GM18867 (cell line): ENCODE data around the gene ARID2.

Source experiments
- ATAC-seq: cut with Tn5 transposase; IDR thresholded peaks from one replicate; pipeline ENCODE4 v1.9.1; 2021; ENCODE audit warnings: mild to moderate bottlenecking, moderate library complexity; ENCODE audit not compliant: unreplicated experiment

ARID2 gene

GRCh38 chr12:45718306-45718705 lies 11.2 kb upstream of the ARID2 start:
- ATAC-seq, result no peak

GRCh38 chr12:45720069-45720468 lies 9.4 kb upstream of the ARID2 start:
- no peak for ATAC-seq

GRCh38 chr12:45721369-45721768 lies 8.1 kb upstream of the ARID2 start:
- no peak for ATAC-seq

- ATAC-seq, result no peak
These were observed 7.6 kb upstream of the ARID2 start for GRCh38 chr12:45721954-45722353.

GRCh38 chr12:45725631-45726602 lies 3.6 kb upstream of the ARID2 start:
- no peak for ATAC-seq

- no peak for ATAC-seq
These were observed 2.8 kb upstream of the ARID2 start for GRCh38 chr12:45726603-45727300.

GRCh38 chr12:45727301-45727979 lies 2.1 kb upstream of the ARID2 start:
- peak; percentile 53 for ATAC-seq

GRCh38 chr12:45727980-45728629 lies 1.4 kb upstream of the ARID2 start:
- ATAC-seq, result no peak

- ATAC-seq, result peak; percentile 58
These were observed 775 bp upstream of the ARID2 start for GRCh38 chr12:45728630-45729232.

- ATAC-seq, result no peak
These were observed 510 bp downstream of the ARID2 start for GRCh38 chr12:45730084-45730347.

- no peak for ATAC-seq
These were observed 1.1 kb downstream of the ARID2 start for GRCh38 chr12:45730348-45731189.

GRCh38 chr12:45731190-45731775 lies 1.8 kb downstream of the ARID2 start:
- no peak for ATAC-seq

- no peak for ATAC-seq
These were observed 2.7 kb downstream of the ARID2 start for GRCh38 chr12:45732250-45732649.

GRCh38 chr12:45732936-45733335 lies 3.4 kb downstream of the ARID2 start:
- ATAC-seq, result no peak

GRCh38 chr12:45737638-45738037 lies 8.1 kb downstream of the ARID2 start:
- peak; percentile 45 for ATAC-seq

- no peak for ATAC-seq
These were observed 13.1 kb downstream of the ARID2 start for GRCh38 chr12:45742590-45742989.

- ATAC-seq, result no peak
These were observed 13.7 kb downstream of the ARID2 start for GRCh38 chr12:45743247-45743646.

- no peak for ATAC-seq
These were observed 16.4 kb downstream of the ARID2 start for GRCh38 chr12:45745861-45746277.

GRCh38 chr12:45756666-45757065 lies 27.2 kb downstream of the ARID2 start:
- ATAC-seq, result no peak
